PC-3 (cell line): ENCODE results near the gene IL10RB. TPM values are rescaled to one million over a fixed set of nuclear protein-coding genes. Genes with fewer than 3 reads are reported as not detected.

Source experiments
- ATAC-seq: fragments of 200-7000 bp; cut with Tn5 transposase; 2 replicates; pipeline ENCODE4 v1.9.1; 2020; ENCODE audit warnings: mild to moderate bottlenecking, moderate library complexity
- BruUV-seq: library from RNA; stranded (reverse); fragments of 400-500 nt; replicated peaks from 2 replicates; lab custom pipeline; 2021; lab: Mats Ljungman, UMichigan
- CTCF ChIA-PET: fragments of 300-600 bp; sonication (Branson Sonifier 250); formaldehyde crosslinking; loops from one replicate; lab custom pipeline; 2022; ENCODE audit warnings: antibody characterized with exemption; lab: Charles Lee
- POLR2A ChIA-PET: fragments of 300-600 bp; sonication (Branson Sonifier 250); formaldehyde crosslinking; loops from one replicate; lab custom pipeline; 2022; ENCODE audit warnings: antibody characterized with exemption; ENCODE audit not compliant: unreplicated experiment; lab: Charles Lee
- DNase-seq: peaks from one replicate; pipeline ENCODE4 v3.0.0-alpha.2; 2015
- H2AFZ ChIP-seq: fragments of 300-600 bp; sonication (generic); 2 replicates; pipeline ENCODE4 v1.6.0; 2016; ENCODE audit warnings: antibody characterized with exemption, low read length
- H3F3A ChIP-seq: fragments of 300-600 bp; sonication (generic); one replicate; pipeline ENCODE4 v1.6.0; 2017; ENCODE audit warnings: antibody characterized with exemption, low read length, control low read depth, mild to moderate bottlenecking; ENCODE audit not compliant: unreplicated experiment
- H3K27ac ChIP-seq: fragments of 300-600 bp; sonication (generic); 2 replicates; pipeline ENCODE4 v1.5.1; 2016; ENCODE audit warnings: mild to moderate bottlenecking, low read length
- H3K27me3 ChIP-seq: fragments of 300-600 bp; sonication (generic); 2 replicates; pipeline ENCODE4 v1.6.1; 2016; ENCODE audit warnings: low read length, mixed read lengths
- H3K36me3 ChIP-seq: fragments of 300-600 bp; sonication (generic); 2 replicates; pipeline ENCODE4 v1.6.1; 2016; ENCODE audit warnings: low read depth, mixed run types, low read length, mixed read lengths
- H3K4me1 ChIP-seq: fragments of 300-600 bp; sonication (generic); 2 replicates; pipeline ENCODE4 v1.5.1; 2016; ENCODE audit warnings: low read length; ENCODE audit not compliant: insufficient read depth
- H3K4me2 ChIP-seq: fragments of 300-600 bp; sonication (generic); 2 replicates; pipeline ENCODE4 v1.6.0; 2016; ENCODE audit warnings: low read length
- H3K4me3 ChIP-seq: fragments of 300-600 bp; sonication (generic); 2 replicates; pipeline ENCODE4 v1.5.1; 2016; ENCODE audit warnings: mild to moderate bottlenecking, low read length, mixed read lengths
- H3K79me2 ChIP-seq: fragments of 300-600 bp; sonication (generic); 2 replicates; pipeline ENCODE4 v1.6.1; 2017; ENCODE audit warnings: low read length, mixed read lengths
- H3K9ac ChIP-seq: fragments of 300-600 bp; sonication (generic); 2 replicates; pipeline ENCODE4 v1.6.0; 2016; ENCODE audit warnings: mild to moderate bottlenecking, low read length
- H3K9me2 ChIP-seq: fragments of 300-600 bp; sonication (generic); replicated peaks from 2 replicates; pipeline ENCODE4 v1.6.1; 2016; ENCODE audit warnings: mixed run types, low read length, mixed read lengths
- H3K9me3 ChIP-seq: fragments of 300-600 bp; sonication (generic); 2 replicates; pipeline ENCODE4 v1.6.1; 2016; ENCODE audit warnings: low read length, mixed read lengths
- H4K20me1 ChIP-seq: fragments of 300-600 bp; sonication (generic); 2 replicates; pipeline ENCODE4 v1.6.1; 2016; ENCODE audit warnings: low read length, mixed read lengths
- EZH2 ChIP-seq: fragments of 300-600 bp; sonication (generic); IDR thresholded peaks from one replicate; pipeline ENCODE4 v1.6.1; 2017; ENCODE audit warnings: antibody characterized with exemption, mild to moderate bottlenecking, low read length; ENCODE audit not compliant: unreplicated experiment
- EZH2phosphoT487 ChIP-seq: fragments of 300-600 bp; sonication (generic); IDR thresholded peaks from 2 replicates; pipeline ENCODE4 v1.6.1; 2018; ENCODE audit warnings: mild to moderate bottlenecking, antibody characterized with exemption, low read length, borderline replicate concordance
- intact Hi-C: fragments of 100-400 bp; cut with micrococcal nuclease; formaldehyde crosslinking; loops from 2 replicates; pipeline ENCODE4 v1.9.0; 2023
- total RNA-seq: library from RNA; depleted of rRNA; stranded (reverse); fragments of >200 nt; gene quantifications from 2 replicates; pipeline ENCODE4 v1.2.3, GENCODE V29; 2014
- TF ChIP-seq, protein P1 (sequence below): fragments of 300-600 bp; sonication (generic); conservative IDR thresholded peaks from 2 replicates; pipeline ENCODE4 v1.5.1; 2017; ENCODE audit warnings: antibody characterized with exemption, low read depth, mild to moderate bottlenecking, low read length

Gene IL10RB
- total RNA-seq, 1 experiment from 2014 or later, result 26.8 TPM

DNA sequence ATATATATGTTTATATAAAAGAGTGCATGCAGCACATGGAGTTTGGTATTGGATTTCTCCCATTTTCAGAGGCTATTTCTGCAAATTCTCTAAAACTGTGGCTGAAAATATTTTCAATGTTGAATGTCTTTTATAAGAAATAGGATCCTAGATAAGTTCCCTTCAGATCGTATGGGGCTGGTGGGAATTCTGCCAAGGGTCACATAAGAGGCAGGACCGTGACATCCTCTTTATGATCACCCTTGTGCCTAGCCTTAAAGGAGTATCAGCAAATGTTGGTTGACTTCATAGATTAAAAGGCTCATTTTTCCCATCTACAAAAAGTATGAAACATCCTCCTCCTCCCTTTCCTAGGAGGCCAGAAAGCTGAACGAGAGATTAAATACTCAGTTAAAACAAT, 37.7 kb upstream of the IL10RB start:
- intact Hi-C loops, result no loop called here
- ChIA-PET POLR2A (no interaction called here), CTCF (no interaction called here)
- Histone ChIP-seq H4K20me1 (0 out of 2 replicates have a peak, but pooled peaks cover 10% of the 10 kb centered on the region), H3K4me1 (peaks cover 20% of the 10 kb centered on the region), H3K27ac (no peak overlapping the region), H3K27me3 (no peaks in the 10 kb centered on the region), H2AFZ (no peak overlapping the region), H3K9ac (no peak overlapping the region), H3K36me3 (no peaks in the 10 kb centered on the region), H3F3A (no peaks in the 10 kb centered on the region), H3K79me2 (peaks cover 21% of the 10 kb centered on the region), H3K9me3 (no peaks in the 10 kb centered on the region), H3K9me2 (no peaks in the 10 kb centered on the region), H3K4me3 (no peak overlapping the region), H3K4me2 (no peak overlapping the region)
- DNase-seq (no peak), ATAC-seq (no peak)
- no peak for TF ChIP-seq EZH2phosphoT487
- no peak for TF ChIP-seq EZH2
- TF ChIP-seq, protein P1, sequence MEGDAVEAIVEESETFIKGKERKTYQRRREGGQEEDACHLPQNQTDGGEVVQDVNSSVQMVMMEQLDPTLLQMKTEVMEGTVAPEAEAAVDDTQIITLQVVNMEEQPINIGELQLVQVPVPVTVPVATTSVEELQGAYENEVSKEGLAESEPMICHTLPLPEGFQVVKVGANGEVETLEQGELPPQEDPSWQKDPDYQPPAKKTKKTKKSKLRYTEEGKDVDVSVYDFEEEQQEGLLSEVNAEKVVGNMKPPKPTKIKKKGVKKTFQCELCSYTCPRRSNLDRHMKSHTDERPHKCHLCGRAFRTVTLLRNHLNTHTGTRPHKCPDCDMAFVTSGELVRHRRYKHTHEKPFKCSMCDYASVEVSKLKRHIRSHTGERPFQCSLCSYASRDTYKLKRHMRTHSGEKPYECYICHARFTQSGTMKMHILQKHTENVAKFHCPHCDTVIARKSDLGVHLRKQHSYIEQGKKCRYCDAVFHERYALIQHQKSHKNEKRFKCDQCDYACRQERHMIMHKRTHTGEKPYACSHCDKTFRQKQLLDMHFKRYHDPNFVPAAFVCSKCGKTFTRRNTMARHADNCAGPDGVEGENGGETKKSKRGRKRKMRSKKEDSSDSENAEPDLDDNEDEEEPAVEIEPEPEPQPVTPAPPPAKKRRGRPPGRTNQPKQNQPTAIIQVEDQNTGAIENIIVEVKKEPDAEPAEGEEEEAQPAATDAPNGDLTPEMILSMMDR, result no peak
- no TSS peak for BruUV-seq

DNA sequence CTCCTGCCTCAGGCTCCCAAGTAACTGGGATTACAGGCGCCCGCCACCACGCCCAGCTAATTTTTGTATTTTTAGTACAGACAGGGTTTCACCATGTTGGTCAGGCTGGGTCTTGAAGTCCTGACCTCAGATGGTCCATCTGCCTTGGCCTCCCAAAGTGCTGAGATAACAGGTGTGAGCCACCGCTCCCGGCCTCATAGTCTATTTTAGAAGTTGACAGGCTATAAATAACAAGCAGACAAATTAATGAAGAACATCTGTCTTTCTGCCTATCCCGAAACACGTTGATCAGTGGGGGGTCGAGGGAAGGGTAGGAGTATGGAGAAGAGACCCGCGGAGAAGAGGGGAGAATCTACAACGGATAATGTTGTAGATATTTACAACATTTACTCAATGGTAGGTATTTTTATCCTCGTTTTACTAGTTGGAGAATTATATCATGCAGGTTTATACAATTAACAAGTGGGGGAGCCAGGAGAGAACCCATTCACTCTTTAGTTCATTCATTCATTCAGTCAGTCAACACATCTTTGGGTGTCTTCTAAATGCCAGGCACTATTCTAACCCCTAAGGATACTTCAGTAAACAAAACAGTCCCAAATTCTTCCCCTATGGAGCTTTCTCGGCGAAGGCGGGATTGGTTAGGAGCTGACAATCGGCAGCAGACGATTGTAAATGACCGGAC, 36.9 kb upstream of the IL10RB start:
- no TSS peak for BruUV-seq
- Histone ChIP-seq H3K9me3 (no peaks in the 10 kb centered on the region), H3K9me2 (no peaks in the 10 kb centered on the region), H3K4me3 (peak overlapping the region; percentile 88), H3K27me3 (no peaks in the 10 kb centered on the region), H3K36me3 (no peaks in the 10 kb centered on the region), H3K27ac (no peak overlapping the region), H3K9ac (no peak overlapping the region), H3K79me2 (peaks cover 21% of the 10 kb centered on the region), H3F3A (no peaks in the 10 kb centered on the region), H4K20me1 (0 out of 2 replicates have a peak, but pooled peaks cover 10% of the 10 kb centered on the region), H2AFZ (peak overlapping the region; percentile 95), H3K4me2 (peak overlapping the region; percentile 95), H3K4me1 (peaks cover 20% of the 10 kb centered on the region)
- ChIA-PET POLR2A (interaction anchor here (0.6 kb wide), 2 partner anchors 205 to 501 kb away, joined by 3 read pairs; no protein-coding TSS in a partner anchor), CTCF (interaction anchor here (0.6 kb wide), 1 partner anchor 477 kb away, joined by 3 read pairs; no protein-coding TSS in a partner anchor)
- intact Hi-C loops, result loop anchor here (1.0 kb wide), 1 partner anchor 30 kb away; no protein-coding TSS in a partner anchor
- DNase-seq (no peak), ATAC-seq (no peak)
- TF ChIP-seq, protein P1, result no peak
- no peak for TF ChIP-seq EZH2phosphoT487
- no peak for TF ChIP-seq EZH2
